ENCODE results near the gene DDX20. TPM values are rescaled to one million over a fixed set of nuclear protein-coding genes. Genes with fewer than 3 reads are reported as not detected.
A peak's percentile ranks its signal among the peaks of the same experiment; 100 is the strongest.

Gene DDX20
- total RNA-seq, 1 donor from 2014 or later: 21.5 TPM

GRCh38 chr1:111747282-111747734 is 8.4 kb upstream of the DDX20 start:
- ATAC-seq (ENCODE audit: low read depth): peak; percentile 77
- Mint-ChIP-seq H3K36me3 (ENCODE audit: low read depth) (no peaks in the 10 kb centered on the region), H3K9me3 (peaks cover 2% of the 10 kb centered on the region), H3K27me3 (no peaks in the 10 kb centered on the region), H3K4me3 (no peak overlapping the region), H3K27ac (no peak overlapping the region), H3K4me1 (no peaks in the 10 kb centered on the region)
- ChIA-PET CTCF (interaction anchor here (0.7 to 7.5 kb wide), 15 partner anchors 8 to 341 kb away, joined by 3 to 60 read pairs (median 3); partner anchors contain the start of genes ADORA3, INKA2 and TMIGD3), POLR2A (interaction anchor here (0.6 to 1.4 kb wide), 6 partner anchors 9 to 1328 kb away, joined by 3 to 5 read pairs (median 4); partner anchors contain the start of gene WDR77)
- intact Hi-C loops (cut with micrococcal nuclease): loop anchor here (1.0 to 2.0 kb wide), 4 partner anchors 8 to 266 kb away; partner anchors contain the start of gene DDX20
- DNase-seq: no peak
- no peak for TF ChIP-seq CTCF (IDR thresholded peaks at IDR 0.05)

GRCh38 chr1:111747947-111748346 is 7.8 kb upstream of the DDX20 start:
- intact Hi-C loops (cut with micrococcal nuclease): loop anchor here (1.0 to 2.0 kb wide), 4 partner anchors 7 to 267 kb away; partner anchors contain the start of gene DDX20
- TF ChIP-seq CTCF (IDR thresholded peaks at IDR 0.05): no peak
- POLR2A ChIA-PET: interaction anchor here (0.6 to 1.4 kb wide), 4 partner anchors 33 to 1328 kb away, joined by 4 to 5 read pairs (median 5); partner anchors contain the start of gene WDR77
- no peak overlapping the region for H3K4me3 Mint-ChIP-seq
- ATAC-seq (ENCODE audit: low read depth) (no peak), DNase-seq (no peak)
- H3K4me1 Mint-ChIP-seq: no peaks in the 10 kb centered on the region
- no peaks in the 10 kb centered on the region for H3K36me3 Mint-ChIP-seq (ENCODE audit: low read depth)
- no peaks in the 10 kb centered on the region for H3K27me3 Mint-ChIP-seq
- peaks cover 2% of the 10 kb centered on the region for H3K9me3 Mint-ChIP-seq
- H3K27ac Mint-ChIP-seq: no peak overlapping the region
- CTCF ChIA-PET: interaction anchor here (1.0 to 7.5 kb wide), 10 partner anchors 8 to 271 kb away, joined by 3 to 60 read pairs (median 4); partner anchors contain the start of genes ADORA3, INKA2 and TMIGD3

GRCh38 chr1:111749628-111750027 is 6.1 kb upstream of the DDX20 start:
- no peak for TF ChIP-seq CTCF (IDR thresholded peaks at IDR 0.05)
- H3K27me3 Mint-ChIP-seq: no peaks in the 10 kb centered on the region
- peaks cover 2% of the 10 kb centered on the region for H3K9me3 Mint-ChIP-seq
- no peaks in the 10 kb centered on the region for H3K36me3 Mint-ChIP-seq (ENCODE audit: low read depth)
- no peak for DNase-seq
- CTCF ChIA-PET: interaction anchor here (1.0 to 7.5 kb wide), 4 partner anchors 13 to 267 kb away, joined by 3 to 60 read pairs (median 4); no protein-coding TSS in a partner anchor
- ATAC-seq (ENCODE audit: low read depth): no peak
- peaks cover 2% of the 10 kb centered on the region for H3K4me1 Mint-ChIP-seq
- no peak overlapping the region for H3K27ac Mint-ChIP-seq
- intact Hi-C loops (cut with micrococcal nuclease): no loop called here
- POLR2A ChIA-PET: no interaction called here
- H3K4me3 Mint-ChIP-seq: no peak overlapping the region

GRCh38 chr1:111750856-111751255 is 4.8 kb upstream of the DDX20 start:
- intact Hi-C loops (cut with micrococcal nuclease): no loop called here
- TF ChIP-seq CTCF (IDR thresholded peaks at IDR 0.05): no peak
- Mint-ChIP-seq H3K27me3 (no peaks in the 10 kb centered on the region), H3K4me1 (peaks cover 9% of the 10 kb centered on the region), H3K4me3 (no peak overlapping the region), H3K9me3 (peaks cover 2% of the 10 kb centered on the region), H3K36me3 (ENCODE audit: low read depth) (peaks cover 8% of the 10 kb centered on the region), H3K27ac (no peak overlapping the region)
- DNase-seq (no peak), ATAC-seq (ENCODE audit: low read depth) (no peak)
- ChIA-PET CTCF (interaction anchor here (0.8 kb wide), 1 partner anchor 243 kb away, joined by 3 read pairs; no protein-coding TSS in a partner anchor), POLR2A (interaction anchor here (1.7 kb wide), 1 partner anchor 11 kb away, joined by 6 read pairs; the partner anchor contains the start of gene INKA2)

GRCh38 chr1:111751906-111752575 is 3.7 kb upstream of the DDX20 start:
- H3K9me3 Mint-ChIP-seq: peaks cover 2% of the 10 kb centered on the region
- peaks cover 17% of the 10 kb centered on the region for H3K4me1 Mint-ChIP-seq
- CTCF ChIA-PET: interaction anchor here (0.8 to 1.0 kb wide), 2 partner anchors 38 to 244 kb away, joined by 3 to 4 read pairs; no protein-coding TSS in a partner anchor
- H3K36me3 Mint-ChIP-seq (ENCODE audit: low read depth): peaks cover 13% of the 10 kb centered on the region
- H3K4me3 Mint-ChIP-seq: no peak overlapping the region
- DNase-seq: no peak
- intact Hi-C loops (cut with micrococcal nuclease): no loop called here
- POLR2A ChIA-PET: interaction anchor here (0.6 to 1.7 kb wide), 4 partner anchors 13 to 132 kb away, joined by 3 to 9 read pairs (median 5); partner anchors contain the start of gene INKA2
- H3K27me3 Mint-ChIP-seq: no peaks in the 10 kb centered on the region
- TF ChIP-seq CTCF (IDR thresholded peaks at IDR 0.05): no peak
- H3K27ac Mint-ChIP-seq: no peak overlapping the region
- ATAC-seq (ENCODE audit: low read depth): no peak

All from activated B cell treated with CpG ODN at 0.5 μM for 24 hours (primary cell).